Natural killer cell (primary cell): ENCODE data around the gene TNPO2. TPM values are rescaled to one million over a fixed set of nuclear protein-coding genes. Genes with fewer than 3 reads are reported as not detected.

ENCODE experiments used
- ATAC-seq, 3 donors: fragments of 150-1000 bp in 2 of 3; fragments of 200-7000 bp in 1 of 3; cut with Tn5 transposase; 1 replicate in 1 of 3; 2 replicates in 2 of 3; pipeline ENCODE4 v1.10.0; 2021; ENCODE audit warnings: mild to moderate bottlenecking in 2 of 3, moderate library complexity in 2 of 3
- DNase-seq, 2 donors: peaks; one replicate each; pipeline versions ENCODE4 v3.0.0 to v3.0.0-alpha.2; 2013 to 2021; ENCODE audit warnings: mixed read lengths in 1 of 2
- H3K27ac ChIP-seq: one replicate; pipeline ENCODE4 v1.5.1; 2013; ENCODE audit warnings: mild to moderate bottlenecking, low read length
- H3K27me3 ChIP-seq: one replicate; pipeline ENCODE4 v1.6.1; 2013; ENCODE audit warnings: low read length; ENCODE audit not compliant: control insufficient read depth, insufficient read depth
- H3K36me3 ChIP-seq: one replicate; pipeline ENCODE4 v1.6.1; 2013; ENCODE audit warnings: low read length; ENCODE audit not compliant: control insufficient read depth, insufficient read depth
- H3K4me1 ChIP-seq: one replicate; pipeline ENCODE4 v1.6.1; 2013; ENCODE audit warnings: low read length; ENCODE audit not compliant: control insufficient read depth, insufficient read depth
- H3K4me3 ChIP-seq: one replicate; pipeline ENCODE4 v1.5.1; 2013; ENCODE audit warnings: low read length
- H3K9me3 ChIP-seq: one replicate; pipeline ENCODE4 v1.6.1; 2013; ENCODE audit warnings: low read length; ENCODE audit not compliant: control insufficient read depth, insufficient read depth
- H3K27ac Mint-ChIP-seq, 2 donors: one replicate each; pipeline ENCODE4 v1.8.0; 2022; ENCODE audit warnings: mild to moderate bottlenecking in 2 of 2, mixed read lengths in 2 of 2, moderate library complexity in 1 of 2
- H3K27me3 Mint-ChIP-seq, 2 donors: one replicate each; pipeline ENCODE4 v1.8.0; 2022; ENCODE audit warnings: low read depth in 2 of 2, mixed read lengths in 2 of 2
- H3K36me3 Mint-ChIP-seq: one replicate; pipeline ENCODE4 v1.8.0; 2022; ENCODE audit warnings: mixed read lengths
- H3K4me1 Mint-ChIP-seq, 2 donors: one replicate each; pipeline ENCODE4 v1.8.0; 2022; ENCODE audit warnings: mixed read lengths in 2 of 2
- H3K4me3 Mint-ChIP-seq: one replicate; pipeline ENCODE4 v1.8.0; 2022; ENCODE audit warnings: mild to moderate bottlenecking, moderate library complexity, mixed read lengths
- H3K9me3 Mint-ChIP-seq, 2 donors: one replicate each; pipeline ENCODE4 v1.8.0; 2022; ENCODE audit warnings: mixed read lengths in 2 of 2
- CTCF ChIP-seq: fragments of 200-600 bp; IDR thresholded peaks from one replicate; pipeline ENCODE4 v1.8.0; 2022; ENCODE audit warnings: antibody characterized with exemption
- WGBS: methylation state at CpG from one replicate; pipeline ENCODE4 v1.1.7; 2013; ENCODE audit warnings: missing lambda C conversion rate; ENCODE audit not compliant: insufficient coverage; 5-methylcytosine and 5-hydroxymethylcytosine counted together
- intact Hi-C: fragments of 100-400 bp; cut with micrococcal nuclease; formaldehyde crosslinking; loops from one replicate; pipeline ENCODE4 v1.14.2; 2022
- total RNA-seq, 4 donors: library from RNA; stranded (reverse); fragments of 120-200 nt in 1 of 4; gene quantifications; one replicate each; pipeline versions ENCODE4 v1.2.3 to v1.2.4, GENCODE V29; 2013 to 2022

The TNPO2 gene
- total RNA-seq, 3 donors from 2014 or later (not counting 1 experiment from before 2014, with no cell fraction given) = 56.8 to 66.6 (median 58.2) TPM

DNA sequence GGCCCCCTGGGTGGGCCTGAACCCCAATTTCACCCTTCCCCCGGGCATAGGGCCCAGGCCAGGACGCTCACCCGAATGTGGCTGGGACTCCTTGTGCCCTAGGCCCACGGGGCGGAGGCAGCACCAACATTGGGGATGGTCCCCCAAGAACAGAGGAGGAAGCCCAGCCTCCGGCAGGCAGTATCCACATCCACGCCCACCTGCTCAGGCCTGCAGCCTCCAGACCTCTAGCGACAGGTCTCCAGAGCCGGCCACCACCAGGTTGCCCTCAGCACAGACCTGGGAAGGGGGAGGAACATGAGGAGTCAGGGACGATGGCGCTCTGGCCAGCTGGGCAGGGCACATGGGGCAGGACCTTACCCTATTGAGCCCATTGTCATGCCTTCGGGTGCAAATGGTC is 34.7 kb downstream of the TNPO2 start:
- H3K9me3 Mint-ChIP-seq = no peaks in the 10 kb centered on the region
- intact Hi-C loops = no loop called here
- H3K27ac ChIP-seq = no peak overlapping the region
- no peaks in the 10 kb centered on the region for H3K4me1 ChIP-seq
- DNase-seq = no peak
- H3K27ac Mint-ChIP-seq = no peak overlapping the region
- TF ChIP-seq CTCF = no peak
- H3K4me1 Mint-ChIP-seq = peaks cover 0 to 3% of the 10 kb centered on the region in 2 donors
- H3K4me3 ChIP-seq = no peak overlapping the region
- no peaks in the 10 kb centered on the region for H3K36me3 ChIP-seq
- H3K27me3 ChIP-seq = no peaks in the 10 kb centered on the region
- no peak for ATAC-seq
- H3K4me3 Mint-ChIP-seq = no peak overlapping the region
- H3K9me3 ChIP-seq = no peaks in the 10 kb centered on the region
- H3K27me3 Mint-ChIP-seq = no peaks in the 10 kb centered on the region
- H3K36me3 Mint-ChIP-seq = no peaks in the 10 kb centered on the region
- 81% methylated on average over 12 of the region's 12 CpGs for WGBS

- Histone ChIP-seq H3K27me3 (no peaks in the 10 kb centered on the region), H3K27ac (no peak within 1 kb of the TSS), H3K9me3 (no peaks in the 10 kb centered on the region), H3K36me3 (no peaks in the 10 kb centered on the region), H3K4me3 (no peak within 1 kb of the TSS), H3K4me1 (no peaks in the 10 kb centered on the region)
- Mint-ChIP-seq H3K27ac (no peak within 1 kb of the TSS), H3K4me3 (no peak within 1 kb of the TSS), H3K9me3 (no peaks in the 10 kb centered on the region), H3K36me3 (no peaks in the 10 kb centered on the region), H3K27me3 (no peaks in the 10 kb centered on the region), H3K4me1 (peaks cover 0 to 5% of the 10 kb centered on the region in 2 donors)
- WGBS = 82% methylated on average over 9 of the region's 9 CpGs
- intact Hi-C loops = no loop called here
- DNase-seq (no peak), ATAC-seq (no peak)
- no peak for TF ChIP-seq CTCF
Measured at GRCh38 chr19:12687496-12688196, 36.1 kb downstream of the TNPO2 start, which contains the start of gene GNG14. TSS of gene GNG14 (plus strand) at chr19:12687998. CDS start at chr19:12688049, 51 bp downstream.

- H3K4me3 Mint-ChIP-seq = no peak overlapping the region
Measured at GRCh38 chr19:12685831-12686230, 37.9 kb downstream of the TNPO2 start.

More at GRCh38 chr19:12685831-12686230, 37.9 kb downstream of the TNPO2 start:
- peaks cover 12% of the 10 kb centered on the region for H3K4me1 ChIP-seq
- no peaks in the 10 kb centered on the region for H3K27me3 ChIP-seq
- Mint-ChIP-seq H3K4me1 (peaks cover 9 to 14% of the 10 kb centered on the region in 2 donors), H3K36me3 (no peaks in the 10 kb centered on the region), H3K27ac (no peak overlapping the region), H3K9me3 (no peaks in the 10 kb centered on the region), H3K27me3 (no peaks in the 10 kb centered on the region)
- H3K4me3 ChIP-seq = no peak overlapping the region
- intact Hi-C loops = no loop called here
- WGBS = 90% methylated on average over 3 of the region's 3 CpGs
- DNase-seq (no peak), ATAC-seq (no peak)
- H3K9me3 ChIP-seq = no peaks in the 10 kb centered on the region
- H3K27ac ChIP-seq = no peak overlapping the region
- H3K36me3 ChIP-seq = no peaks in the 10 kb centered on the region
- TF ChIP-seq CTCF = no peak
